Measurements from ENCODE around the gene IL1RAPL2. TPM values are rescaled to one million over a fixed set of nuclear protein-coding genes. Genes with fewer than 3 reads are reported as not detected.

Gene IL1RAPL2
- polyA plus RNA-seq, 1 of the 3 experiments (the other 2 are of a cell fraction) = 0.13 TPM

DNA sequence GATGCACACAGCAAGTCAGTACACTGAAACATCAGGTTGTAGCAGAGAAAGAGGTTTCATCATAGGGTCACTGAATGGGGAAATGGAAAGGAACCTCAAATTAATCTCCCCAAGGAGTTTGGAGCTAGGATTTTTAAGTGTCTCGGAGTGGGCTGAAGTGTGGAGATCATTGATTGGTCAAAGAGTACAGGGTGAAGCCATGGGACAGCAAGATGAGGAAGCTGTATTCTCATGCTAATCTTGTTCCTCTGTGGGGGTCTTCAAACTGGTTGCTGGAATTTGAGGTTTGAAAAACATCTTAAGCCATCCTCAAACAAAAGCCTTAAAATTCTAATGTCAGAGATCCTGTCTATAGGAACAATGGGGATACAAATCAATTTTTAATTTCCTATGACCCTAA lies 733.3 kb downstream of the IL1RAPL2 start:
- no peaks in the 10 kb centered on the region for H3K79me2 ChIP-seq (ENCODE audit: insufficient read depth)
- H3K9me2 ChIP-seq = no peaks in the 10 kb centered on the region
- no peak overlapping the region for H3K27ac ChIP-seq (ENCODE audit: low read depth in 2 of 2, low read length in 1 of 2)
- H3K4me2 ChIP-seq = no peak overlapping the region
- no peaks in the 10 kb centered on the region for H3K36me3 ChIP-seq (replicated peaks in 1 of 2; ENCODE audit: control insufficient read depth in 1 of 2, insufficient read depth in 2 of 2, low read length in 1 of 2)
- POLR2A ChIA-PET = no interaction called here
- CTCF ChIA-PET = no interaction called here
- H3K9ac ChIP-seq = no peak overlapping the region
- H3F3A ChIP-seq (replicated peaks; ENCODE audit: insufficient read depth) = no peaks in the 10 kb centered on the region
- TF ChIP-seq, protein P1, sequence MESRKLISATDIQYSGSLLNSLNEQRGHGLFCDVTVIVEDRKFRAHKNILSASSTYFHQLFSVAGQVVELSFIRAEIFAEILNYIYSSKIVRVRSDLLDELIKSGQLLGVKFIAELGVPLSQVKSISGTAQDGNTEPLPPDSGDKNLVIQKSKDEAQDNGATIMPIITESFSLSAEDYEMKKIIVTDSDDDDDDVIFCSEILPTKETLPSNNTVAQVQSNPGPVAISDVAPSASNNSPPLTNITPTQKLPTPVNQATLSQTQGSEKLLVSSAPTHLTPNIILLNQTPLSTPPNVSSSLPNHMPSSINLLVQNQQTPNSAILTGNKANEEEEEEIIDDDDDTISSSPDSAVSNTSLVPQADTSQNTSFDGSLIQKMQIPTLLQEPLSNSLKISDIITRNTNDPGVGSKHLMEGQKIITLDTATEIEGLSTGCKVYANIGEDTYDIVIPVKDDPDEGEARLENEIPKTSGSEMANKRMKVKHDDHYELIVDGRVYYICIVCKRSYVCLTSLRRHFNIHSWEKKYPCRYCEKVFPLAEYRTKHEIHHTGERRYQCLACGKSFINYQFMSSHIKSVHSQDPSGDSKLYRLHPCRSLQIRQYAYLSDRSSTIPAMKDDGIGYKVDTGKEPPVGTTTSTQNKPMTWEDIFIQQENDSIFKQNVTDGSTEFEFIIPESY (IDR thresholded peaks at IDR 0.05; ENCODE audit: borderline replicate concordance, low read depth) = no peak
- TF ChIP-seq FOXM1 (IDR thresholded peaks at IDR 0.05; ENCODE audit: low read depth) (no peak), EP300 (IDR thresholded peaks at IDR 0.05; ENCODE audit: borderline replicate concordance in 1 of 2, low read depth in 1 of 2, low read length in 1 of 2) (no peak), NFIC (IDR thresholded peaks at IDR 0.05; ENCODE audit: borderline replicate concordance) (no peak), TCF12 (IDR thresholded peaks at IDR 0.05) (no peak), FOSL2 (IDR thresholded peaks at IDR 0.05; ENCODE audit: borderline replicate concordance, low read depth) (no peak), MXI1 (IDR thresholded peaks at IDR 0.05; ENCODE audit: low read depth, low read length) (no peak), POLR2AphosphoS5 (IDR thresholded peaks at IDR 0.05; ENCODE audit: low read depth, low read length) (no peak), RFX5 (IDR thresholded peaks at IDR 0.05; ENCODE audit: low read length) (no peak)
- TF ChIP-seq, protein P2, sequence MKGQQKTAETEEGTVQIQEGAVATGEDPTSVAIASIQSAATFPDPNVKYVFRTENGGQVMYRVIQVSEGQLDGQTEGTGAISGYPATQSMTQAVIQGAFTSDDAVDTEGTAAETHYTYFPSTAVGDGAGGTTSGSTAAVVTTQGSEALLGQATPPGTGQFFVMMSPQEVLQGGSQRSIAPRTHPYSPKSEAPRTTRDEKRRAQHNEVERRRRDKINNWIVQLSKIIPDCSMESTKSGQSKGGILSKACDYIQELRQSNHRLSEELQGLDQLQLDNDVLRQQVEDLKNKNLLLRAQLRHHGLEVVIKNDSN (IDR thresholded peaks at IDR 0.05; ENCODE audit: borderline replicate concordance, low read depth) = no peak
- H2AFZ ChIP-seq (ENCODE audit: low read depth) = no peak overlapping the region
- no peak overlapping the region for H3K4me3 ChIP-seq (ENCODE audit: low read depth in 2 of 2, low read length in 1 of 2)
- no peaks in the 10 kb centered on the region for H4K20me1 ChIP-seq (ENCODE audit: insufficient read depth)
- WGBS (ENCODE audit: low lambda C conversion rate) = 0% methylated on average over 1 of the region's 1 CpG
- H3K9me3 ChIP-seq = no peaks in the 10 kb centered on the region
- DNase-seq = no peak
- no peaks in the 10 kb centered on the region for H3K4me1 ChIP-seq (ENCODE audit: control insufficient read depth in 1 of 2, insufficient read depth in 2 of 2, low read depth in 1 of 2, low read length in 1 of 2)
- H3K27me3 ChIP-seq (ENCODE audit: insufficient read depth) = no peaks in the 10 kb centered on the region

DNA sequence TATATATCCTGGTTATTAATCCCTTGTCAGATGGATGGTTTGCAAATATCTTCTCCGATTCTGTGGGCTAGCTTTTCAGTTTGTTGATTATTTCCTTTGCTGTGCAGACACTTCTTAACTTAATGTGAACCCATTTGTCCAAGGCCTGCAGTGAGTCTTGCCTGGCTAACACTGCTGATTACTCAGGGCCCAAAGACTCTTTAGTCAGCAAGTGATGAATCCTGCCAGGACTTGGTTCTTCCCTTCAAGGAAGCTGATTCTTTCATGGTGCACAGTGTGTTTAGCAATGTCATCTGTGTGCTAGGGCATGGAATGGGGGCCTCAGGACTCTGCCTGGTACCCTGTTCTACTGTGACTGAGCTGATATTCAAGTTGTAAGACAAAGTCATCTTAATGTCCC lies 736.2 kb downstream of the IL1RAPL2 start:
- H2AFZ ChIP-seq (ENCODE audit: low read depth) = no peak overlapping the region
- POLR2A ChIA-PET = no interaction called here
- no peak overlapping the region for H3K9ac ChIP-seq
- no peaks in the 10 kb centered on the region for H3K9me2 ChIP-seq
- WGBS (ENCODE audit: low lambda C conversion rate) = 0% methylated on average over 1 of the region's 1 CpG
- H3K79me2 ChIP-seq (ENCODE audit: insufficient read depth) = no peaks in the 10 kb centered on the region
- H3K36me3 ChIP-seq (replicated peaks in 1 of 2; ENCODE audit: control insufficient read depth in 1 of 2, insufficient read depth in 2 of 2, low read length in 1 of 2) = no peaks in the 10 kb centered on the region
- H3K9me3 ChIP-seq = no peaks in the 10 kb centered on the region
- H3K27me3 ChIP-seq (ENCODE audit: insufficient read depth) = no peaks in the 10 kb centered on the region
- DNase-seq = no peak
- no peak overlapping the region for H3K27ac ChIP-seq (ENCODE audit: low read depth in 2 of 2, low read length in 1 of 2)
- H4K20me1 ChIP-seq (ENCODE audit: insufficient read depth) = no peaks in the 10 kb centered on the region
- CTCF ChIA-PET = no interaction called here
- TF ChIP-seq TCF12 (IDR thresholded peaks at IDR 0.05) (no peak), GABPA (IDR thresholded peaks at IDR 0.05; ENCODE audit: low read depth) (no peak), FOXJ3 (CRISPR knock-in tag; IDR thresholded peaks at IDR 0.05) (no peak), ELF1 (IDR thresholded peaks at IDR 0.05) (no peak), NRF1 (IDR thresholded peaks at IDR 0.05; ENCODE audit: low read depth, low read length) (no peak), FOSL2 (IDR thresholded peaks at IDR 0.05; ENCODE audit: borderline replicate concordance, low read depth) (no peak), GATA2 (CRISPR knock-in tag; IDR thresholded peaks at IDR 0.05) (no peak), TEAD4 (IDR thresholded peaks at IDR 0.05; ENCODE audit: borderline replicate concordance, insufficient read depth) (no peak)
- TF ChIP-seq, protein P3, sequence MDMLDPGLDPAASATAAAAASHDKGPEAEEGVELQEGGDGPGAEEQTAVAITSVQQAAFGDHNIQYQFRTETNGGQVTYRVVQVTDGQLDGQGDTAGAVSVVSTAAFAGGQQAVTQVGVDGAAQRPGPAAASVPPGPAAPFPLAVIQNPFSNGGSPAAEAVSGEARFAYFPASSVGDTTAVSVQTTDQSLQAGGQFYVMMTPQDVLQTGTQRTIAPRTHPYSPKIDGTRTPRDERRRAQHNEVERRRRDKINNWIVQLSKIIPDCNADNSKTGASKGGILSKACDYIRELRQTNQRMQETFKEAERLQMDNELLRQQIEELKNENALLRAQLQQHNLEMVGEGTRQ (IDR thresholded peaks at IDR 0.05; ENCODE audit: borderline replicate concordance, low read depth, low read length) = no peak
- TF ChIP-seq, protein P2 (IDR thresholded peaks at IDR 0.05; ENCODE audit: borderline replicate concordance, low read depth) = no peak
- no peaks in the 10 kb centered on the region for H3F3A ChIP-seq (replicated peaks; ENCODE audit: insufficient read depth)
- no peak overlapping the region for H3K4me3 ChIP-seq (ENCODE audit: low read depth in 2 of 2, low read length in 1 of 2)
- H3K4me1 ChIP-seq (ENCODE audit: control insufficient read depth in 1 of 2, insufficient read depth in 2 of 2, low read depth in 1 of 2, low read length in 1 of 2) = no peaks in the 10 kb centered on the region
- no peak overlapping the region for H3K4me2 ChIP-seq

Data from SK-N-SH (cell line).